ENCODE results near the gene SCCPDH. TPM values are rescaled to one million over a fixed set of nuclear protein-coding genes. Genes with fewer than 3 reads are reported as not detected.
"Not testable (repeated sequence)": the region's sequence is repeated elsewhere in the genome, so short reads cannot be mapped to it uniquely, and the experiment has no call there.

The SCCPDH gene
- total RNA-seq, 1 donor from 2014 or later: 57.4 TPM

- no peak for DNase-seq (ENCODE audit: low spot score)
Measured at GRCh38 chr1:246705368-246705767, 18.8 kb upstream of the SCCPDH start.

- DNase-seq (ENCODE audit: low spot score): no peak
Measured at GRCh38 chr1:246708166-246708565, 16.0 kb upstream of the SCCPDH start.

GRCh38 chr1:246709196-246709595, 15.0 kb upstream of the SCCPDH start:
- no peak for DNase-seq (ENCODE audit: low spot score)

- no peak for DNase-seq (ENCODE audit: low spot score)
Measured at GRCh38 chr1:246709835-246710234, 14.4 kb upstream of the SCCPDH start.

GRCh38 chr1:246711548-246712003, 12.6 kb upstream of the SCCPDH start:
- DNase-seq (ENCODE audit: low spot score): no peak

- DNase-seq (ENCODE audit: low spot score): not testable (repeated sequence)
Measured at GRCh38 chr1:246712428-246712827, 11.8 kb upstream of the SCCPDH start.

GRCh38 chr1:246719361-246719760, 4.8 kb upstream of the SCCPDH start:
- not testable (repeated sequence) for DNase-seq (ENCODE audit: low spot score)

GRCh38 chr1:246720814-246721213, 3.4 kb upstream of the SCCPDH start:
- DNase-seq (ENCODE audit: low spot score): not testable (repeated sequence)

- no peak for DNase-seq (ENCODE audit: low spot score)
Measured at GRCh38 chr1:246722720-246723119, 1.5 kb upstream of the SCCPDH start.

GRCh38 chr1:246724731-246725095, 504 bp downstream of the SCCPDH start:
- DNase-seq (ENCODE audit: low spot score): no peak

- DNase-seq (ENCODE audit: low spot score): no peak
Measured at GRCh38 chr1:246725191-246725590, 982 bp downstream of the SCCPDH start.

- no peak for DNase-seq (ENCODE audit: low spot score)
Measured at GRCh38 chr1:246726255-246726679, 2.1 kb downstream of the SCCPDH start.

GRCh38 chr1:246726881-246727280, 2.7 kb downstream of the SCCPDH start:
- no peak for DNase-seq (ENCODE audit: low spot score)

- no peak for DNase-seq (ENCODE audit: low spot score)
Measured at GRCh38 chr1:246727594-246727993, 3.4 kb downstream of the SCCPDH start.

- DNase-seq (ENCODE audit: low spot score): no peak
Measured at GRCh38 chr1:246728311-246728710, 4.1 kb downstream of the SCCPDH start.

GRCh38 chr1:246729040-246729439, 4.8 kb downstream of the SCCPDH start:
- not testable (repeated sequence) for DNase-seq (ENCODE audit: low spot score)

GRCh38 chr1:246730839-246731238, 6.6 kb downstream of the SCCPDH start:
- DNase-seq (ENCODE audit: low spot score): no peak

- not testable (repeated sequence) for DNase-seq (ENCODE audit: low spot score)
Measured at GRCh38 chr1:246731873-246732272, 7.7 kb downstream of the SCCPDH start.

GRCh38 chr1:246733704-246734103, 9.5 kb downstream of the SCCPDH start:
- no peak for DNase-seq (ENCODE audit: low spot score)

- no peak for DNase-seq (ENCODE audit: low spot score)
Measured at GRCh38 chr1:246734866-246735265, 10.7 kb downstream of the SCCPDH start.

GRCh38 chr1:246735735-246736134, 11.5 kb downstream of the SCCPDH start:
- DNase-seq (ENCODE audit: low spot score): no peak

- no peak for DNase-seq (ENCODE audit: low spot score)
Measured at GRCh38 chr1:246742396-246742795, 18.2 kb downstream of the SCCPDH start.

- not testable (repeated sequence) for DNase-seq (ENCODE audit: low spot score)
Measured at GRCh38 chr1:246746155-246746554, 21.9 kb downstream of the SCCPDH start.

GRCh38 chr1:246748006-246748405, 23.8 kb downstream of the SCCPDH start:
- DNase-seq (ENCODE audit: low spot score): no peak

Data from mesenteric fat pad (tissue), 1 donor.